SK-N-MC (cell line): Measurements from ENCODE around the gene ZBTB46.

Experiments used
- DNase-seq: peaks from one replicate; pipeline ENCODE4 v3.0.0-alpha.2; 2011; ENCODE audit warnings: low read depth, low spot score
- H3K27ac ChIP-seq: fragments of 200-600 bp; sonication (generic); 2 replicates; pipeline ENCODE4 v1.5.1; 2016; ENCODE audit warnings: mixed run types
- H3K36me3 ChIP-seq: fragments of 200-600 bp; sonication (generic); 2 replicates; pipeline ENCODE4 v1.6.1; 2017; ENCODE audit warnings: antibody characterized with exemption, low read length, mixed read lengths; ENCODE audit not compliant: insufficient read depth
- H3K4me3 ChIP-seq: fragments of 200-600 bp; sonication (generic); 2 replicates; pipeline ENCODE4 v1.5.1; 2016
- H3K9ac ChIP-seq: fragments of 200-600 bp; sonication (generic); 2 replicates; pipeline ENCODE4 v1.8.0; 2017; ENCODE audit warnings: mixed run types, mixed read lengths; ENCODE audit not compliant: insufficient read length
- H3K9me3 ChIP-seq: fragments of 200-600 bp; sonication (generic); 2 replicates; pipeline ENCODE4 v1.6.1; 2017; ENCODE audit warnings: low read depth, mild to moderate bottlenecking, antibody characterized with exemption, low read length, moderate library complexity, mixed read lengths
- EZH2 ChIP-seq: fragments of 200-600 bp; sonication (generic); IDR thresholded peaks from one replicate; pipeline ENCODE4 v1.6.1; 2017; ENCODE audit warnings: antibody characterized with exemption
- FOXP2 ChIP-seq: optimal IDR thresholded peaks from 2 replicates; pipeline ENCODE3; 2011; ENCODE audit warnings: mild to moderate bottlenecking, moderate library complexity; ENCODE audit not compliant: insufficient read depth; ENCODE audit errors: extremely low read length, control extremely low read depth
- POLR2AphosphoS5 ChIP-seq: IDR thresholded peaks from 2 replicates; pipeline ENCODE4 v1.6.1; 2012; ENCODE audit warnings: mild to moderate bottlenecking, low read depth, low read length, borderline replicate concordance

Gene ZBTB46

DNA sequence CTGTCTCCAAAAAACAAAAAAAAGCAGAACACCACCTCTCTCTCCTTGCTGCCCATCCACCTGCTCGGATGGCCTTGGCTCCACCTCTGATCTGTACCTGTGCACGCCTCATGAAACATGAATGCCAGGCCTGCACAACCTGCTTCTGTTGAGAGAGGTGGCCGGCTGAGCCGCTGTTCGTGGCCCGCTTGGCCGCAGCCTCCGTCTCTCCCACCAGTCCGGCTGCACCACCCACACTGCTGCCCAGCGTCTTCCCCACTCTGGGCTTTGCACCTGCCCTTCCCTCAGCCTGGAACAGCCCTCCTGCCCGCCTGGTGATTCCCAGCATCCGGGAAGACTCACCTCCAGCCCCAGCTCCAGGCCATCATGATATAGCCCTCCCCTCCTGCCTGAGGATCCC lies 12.2 kb upstream of the ZBTB46 start:
- Histone ChIP-seq H3K9me3 (no peaks in the 10 kb centered on the region), H3K4me3 (no peak overlapping the region), H3K9ac (no peak overlapping the region), H3K36me3 (no peaks in the 10 kb centered on the region), H3K27ac (no peak overlapping the region)
- no peak for TF ChIP-seq FOXP2
- TF ChIP-seq POLR2AphosphoS5: no peak
- no peak for TF ChIP-seq EZH2
- DNase-seq: no peak

DNA sequence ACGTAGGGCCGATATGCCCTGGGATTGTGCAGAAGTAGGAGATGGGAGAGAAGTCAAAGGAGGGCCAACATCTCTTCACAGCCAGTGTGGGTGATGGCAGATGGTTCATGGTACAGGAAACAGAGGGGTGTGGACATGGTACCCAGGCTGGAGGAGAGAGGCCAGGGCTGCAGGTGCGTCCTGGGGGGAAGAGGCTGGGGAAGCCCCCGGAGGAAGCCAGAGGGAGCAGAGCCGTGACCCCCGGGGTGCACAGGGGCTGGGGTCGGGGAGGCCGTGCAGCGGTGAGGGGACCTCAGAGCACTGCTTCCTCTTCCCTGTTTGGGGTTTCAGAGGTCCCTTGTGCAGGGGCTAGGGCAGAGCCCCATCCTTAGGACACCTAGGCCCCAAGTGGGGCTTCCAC lies 11.2 kb upstream of the ZBTB46 start:
- TF ChIP-seq POLR2AphosphoS5: no peak
- TF ChIP-seq EZH2: no peak
- no peak for TF ChIP-seq FOXP2
- H3K36me3 ChIP-seq: no peaks in the 10 kb centered on the region
- DNase-seq: no peak
- H3K9me3 ChIP-seq: no peaks in the 10 kb centered on the region
- no peak overlapping the region for H3K4me3 ChIP-seq
- H3K27ac ChIP-seq: no peak overlapping the region
- H3K9ac ChIP-seq: no peak overlapping the region

DNA sequence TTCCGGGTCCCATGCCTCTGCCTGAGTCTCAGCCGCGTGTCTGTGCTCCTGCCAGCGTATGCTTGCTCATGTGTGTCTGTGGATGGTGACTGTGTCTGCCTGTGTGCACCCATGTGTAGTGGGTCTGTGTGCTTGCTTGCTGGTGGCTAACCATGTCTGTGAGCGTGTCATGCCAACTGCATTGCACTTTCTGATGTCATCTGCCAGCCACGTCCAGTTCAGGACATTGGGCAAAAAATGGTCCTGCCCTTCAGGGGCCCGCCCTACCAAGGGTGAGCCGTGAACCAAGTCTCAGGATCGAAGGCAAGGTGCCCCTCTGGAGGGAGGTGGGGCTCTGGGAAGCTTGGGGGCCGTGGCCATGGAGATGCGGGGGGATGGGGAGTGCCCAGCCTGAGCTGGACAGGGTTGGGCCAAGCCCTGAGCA lies 9.4 kb upstream of the ZBTB46 start:
- TF ChIP-seq EZH2 (no peak), POLR2AphosphoS5 (no peak), FOXP2 (no peak)
- Histone ChIP-seq H3K27ac (no peak overlapping the region), H3K9me3 (no peaks in the 10 kb centered on the region), H3K9ac (no peak overlapping the region), H3K36me3 (no peaks in the 10 kb centered on the region), H3K4me3 (no peak overlapping the region)
- no peak for DNase-seq

- no peak overlapping the region for H3K9ac ChIP-seq
- H3K36me3 ChIP-seq: no peaks in the 10 kb centered on the region
- H3K9me3 ChIP-seq: no peaks in the 10 kb centered on the region
- H3K27ac ChIP-seq: no peak overlapping the region
- no peak for DNase-seq
- no peak overlapping the region for H3K4me3 ChIP-seq
- TF ChIP-seq POLR2AphosphoS5: no peak
- no peak for TF ChIP-seq EZH2
- TF ChIP-seq FOXP2: no peak
Observed at GRCh38 chr20:63839620-63840019, 8.6 kb upstream of the ZBTB46 start.

- H3K4me3 ChIP-seq: no peak overlapping the region
- no peak overlapping the region for H3K27ac ChIP-seq
- no peaks in the 10 kb centered on the region for H3K36me3 ChIP-seq
- DNase-seq: no peak
- H3K9ac ChIP-seq: no peak overlapping the region
- TF ChIP-seq EZH2 (no peak), POLR2AphosphoS5 (no peak), FOXP2 (no peak)
- H3K9me3 ChIP-seq: no peaks in the 10 kb centered on the region
Observed at GRCh38 chr20:63837479-63837878, 6.4 kb upstream of the ZBTB46 start.

DNA sequence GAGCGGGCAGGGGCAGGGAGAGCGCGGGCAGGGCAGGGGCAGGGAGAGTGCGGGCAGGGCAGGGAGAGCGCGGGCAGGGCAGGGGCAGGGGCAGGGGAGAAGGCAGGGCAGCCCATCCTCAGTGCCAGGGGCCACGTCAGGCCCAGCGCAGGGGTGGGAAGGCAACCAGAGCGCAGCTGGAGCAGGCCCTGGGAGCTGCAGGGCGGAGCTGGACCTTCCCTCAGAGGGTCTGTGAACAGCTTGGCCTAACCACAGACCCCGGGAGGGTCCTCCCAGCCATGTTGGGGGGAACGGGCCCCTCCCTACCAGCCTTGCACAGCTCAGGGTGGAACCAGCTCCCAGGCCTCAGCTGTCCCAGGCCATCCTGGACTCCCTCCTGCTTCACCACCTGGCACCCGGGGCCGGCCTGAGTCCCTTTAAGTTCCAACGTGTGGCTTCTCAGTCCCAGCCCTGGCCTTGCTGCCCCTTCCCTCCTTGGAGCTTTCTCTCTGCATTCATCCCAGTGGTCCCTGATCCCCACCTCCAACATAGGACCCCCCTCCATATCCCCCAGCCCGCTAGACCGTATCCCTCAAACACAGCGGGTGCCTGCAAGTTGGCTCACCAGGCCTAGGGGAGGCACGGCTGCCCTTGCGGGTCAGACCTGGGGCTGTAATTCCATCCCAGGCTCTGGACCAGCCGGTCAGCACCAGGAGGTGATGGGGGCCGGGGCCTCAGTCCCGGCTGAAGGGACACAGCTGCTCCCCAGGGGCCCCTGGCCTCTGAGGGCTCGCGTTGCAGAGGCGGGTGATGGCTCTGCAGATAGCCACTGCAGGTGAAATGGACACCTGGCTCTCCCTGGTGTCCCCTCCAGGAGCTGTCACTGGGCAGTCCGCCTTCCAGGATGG lies 5.6 kb upstream of the ZBTB46 start:
- no peak for TF ChIP-seq FOXP2
- no peak for TF ChIP-seq POLR2AphosphoS5
- no peak for TF ChIP-seq EZH2
- Histone ChIP-seq H3K4me3 (no peak overlapping the region), H3K27ac (no peak overlapping the region), H3K9me3 (no peaks in the 10 kb centered on the region), H3K36me3 (no peaks in the 10 kb centered on the region), H3K9ac (no peak overlapping the region)
- DNase-seq: no peak

- no peak overlapping the region for H3K4me3 ChIP-seq
- no peak overlapping the region for H3K9ac ChIP-seq
- no peak for DNase-seq
- TF ChIP-seq FOXP2 (no peak), POLR2AphosphoS5 (no peak), EZH2 (no peak)
- no peaks in the 10 kb centered on the region for H3K36me3 ChIP-seq
- H3K9me3 ChIP-seq: no peaks in the 10 kb centered on the region
- no peak overlapping the region for H3K27ac ChIP-seq
Observed at GRCh38 chr20:63835021-63835858, 4.2 kb upstream of the ZBTB46 start.

DNA sequence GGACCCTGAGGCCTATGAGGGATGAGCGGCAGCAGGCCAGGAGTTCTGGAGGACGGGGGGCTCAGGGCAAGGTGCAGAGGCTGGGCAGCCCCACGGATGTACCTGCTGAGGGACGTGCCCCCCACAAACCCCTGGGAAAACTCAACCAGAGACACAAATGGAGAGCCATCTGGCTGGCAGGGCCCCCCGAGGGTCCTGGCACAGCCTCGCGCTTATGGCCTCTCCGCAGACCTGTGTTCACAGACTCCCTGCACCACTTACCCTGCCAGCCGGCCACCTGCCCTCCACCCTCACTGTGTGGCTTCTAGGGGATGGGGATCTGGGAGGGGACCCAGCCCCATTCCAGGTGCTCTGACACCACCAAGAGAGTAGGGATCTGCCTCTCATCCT lies 3.4 kb upstream of the ZBTB46 start:
- no peak for DNase-seq
- TF ChIP-seq EZH2 (no peak), POLR2AphosphoS5 (no peak), FOXP2 (no peak)
- no peak overlapping the region for H3K9ac ChIP-seq
- no peaks in the 10 kb centered on the region for H3K9me3 ChIP-seq
- H3K4me3 ChIP-seq: no peak overlapping the region
- no peak overlapping the region for H3K27ac ChIP-seq
- H3K36me3 ChIP-seq: no peaks in the 10 kb centered on the region
